ENCODE results near the gene RSL24D1. TPM values are rescaled to one million over a fixed set of nuclear protein-coding genes. Genes with fewer than 3 reads are reported as not detected.
A peak's percentile ranks its signal among the peaks of the same experiment; 100 is the strongest.

Gene RSL24D1
- total and polyA plus RNA-seq, 9 of the 15 experiments (the other 6 are each of a cell fraction or from before 2014, with no cell fraction given), result 133 to 324 (median 223) TPM

GRCh38 chr15:55196458-55197361 lies at the start of gene RSL24D1 (continued):
- no peak for TF ChIP-seq TFE3 (CRISPR knock-in tag; IDR thresholded peaks at IDR 0.05)
- TF ChIP-seq MGA (IDR thresholded peaks at IDR 0.05), result peak; percentile 62
- no peak for TF ChIP-seq HES1 (IDR thresholded peaks at IDR 0.05; ENCODE audit: low read depth)
- peak; percentile 81 for TF ChIP-seq L3MBTL2 (IDR thresholded peaks at IDR 0.05)
- TF ChIP-seq XRCC5 (IDR thresholded peaks at IDR 0.05; ENCODE audit: low read depth, low read length), result peak; percentile 83; the same call in 1 of the 2 replicates
- TF ChIP-seq ZHX1 (conservative IDR thresholded peaks at IDR 0.05; ENCODE audit: low read length), result 0 out of 2 replicates have a peak, but pooled peaks have one; percentile 19
- TF ChIP-seq SIN3A (IDR thresholded peaks at IDR 0.05; ENCODE audit: borderline replicate concordance in 2 of 2, control insufficient read depth in 1 of 2, low read depth in 2 of 2, low read length in 2 of 2), result peak in 1 of 2 experiments; percentile 90; a peak in 3 of 4 replicates
- TF ChIP-seq RBBP5 (IDR thresholded peaks at IDR 0.05; ENCODE audit: borderline replicate concordance, insufficient read depth, low read length, poor library complexity, severe bottlenecking), result peak; percentile 97

Measured in K562 (cell line).